HG02678 (cell line): ENCODE results near the gene NXPH4.

Source experiments
- ATAC-seq: cut with Tn5 transposase; IDR thresholded peaks from one replicate; pipeline ENCODE4 v1.9.1; 2021; ENCODE audit warnings: mild to moderate bottlenecking, moderate library complexity; ENCODE audit not compliant: unreplicated experiment

The NXPH4 gene

GRCh38 chr12:57216921-57217879 lies 606 bp downstream of the NXPH4 start:
- ATAC-seq = no peak

GRCh38 chr12:57218030-57218853 lies 1.6 kb downstream of the NXPH4 start:
- no peak for ATAC-seq

GRCh38 chr12:57219205-57219992 lies 2.8 kb downstream of the NXPH4 start:
- ATAC-seq = no peak

- no peak for ATAC-seq
Observed at GRCh38 chr12:57219993-57220754, 3.6 kb downstream of the NXPH4 start.

GRCh38 chr12:57220770-57221168 lies 4.2 kb downstream of the NXPH4 start:
- ATAC-seq = no peak

- no peak for ATAC-seq
Observed at GRCh38 chr12:57221169-57221917, 4.7 kb downstream of the NXPH4 start.

- ATAC-seq = no peak
Observed at GRCh38 chr12:57222286-57223190, 5.9 kb downstream of the NXPH4 start.

- ATAC-seq = no peak
Observed at GRCh38 chr12:57223191-57224165, 6.9 kb downstream of the NXPH4 start.

- no peak for ATAC-seq
Observed at GRCh38 chr12:57224278-57224972, 7.8 kb downstream of the NXPH4 start.

- no peak for ATAC-seq
Observed at GRCh38 chr12:57224973-57225679, 8.5 kb downstream of the NXPH4 start.

GRCh38 chr12:57225680-57226210 lies 9.2 kb downstream of the NXPH4 start:
- no peak for ATAC-seq

GRCh38 chr12:57226588-57227314 lies 10.2 kb downstream of the NXPH4 start:
- ATAC-seq = no peak

GRCh38 chr12:57227315-57228115 lies 10.9 kb downstream of the NXPH4 start:
- ATAC-seq = no peak

- ATAC-seq = peak; percentile 13
Observed at GRCh38 chr12:57229046-57229633, 12.5 kb downstream of the NXPH4 start.
